Right lobe of liver (tissue), 4 donors: ENCODE data around the gene AP1M2.

ENCODE experiments used
- CTCF ChIP-seq, 4 donors: fragments of 200-600 bp in 3 of 4; fragments of 450-650 bp in 1 of 4; IDR thresholded peaks; one replicate each; pipeline versions ENCODE4 v1.5.1 to v1.8.0; 2016 to 2022; ENCODE audit warnings: antibody characterized with exemption in 4 of 4, mild to moderate bottlenecking in 2 of 4
- POLR2A ChIP-seq: fragments of 450-650 bp; IDR thresholded peaks from one replicate; pipeline ENCODE4 v1.6.1; 2017; ENCODE audit warnings: antibody characterized with exemption, mild to moderate bottlenecking
- donor health status: DM: no; HTN: no; CAD: no.
- donor health status: DM: no; HTN: no; CAD: no.
- donor health status: DM: no; HTN: yes; CAD: no.

- TF ChIP-seq CTCF (IDR thresholded peaks at IDR 0.05), result no peak
- no peak for TF ChIP-seq POLR2A
Measured at GRCh38 chr19:10550336-10550735, 36.8 kb downstream of the AP1M2 start.
